Tibial artery (tissue), 4 donors: ENCODE measurements around the gene LRRC8E.

Experiments
- DNase-seq, 2 donors: peaks; one replicate each; pipeline ENCODE4 v3.0.0-alpha.2; 2019
- H3K27ac ChIP-seq, 2 donors: fragments of 200-600 bp; sonication (generic) in 1 of 2; 1 replicate in 1 of 2; 2 replicates in 1 of 2; pipeline ENCODE4 v1.5.1; 2018 to 2019; ENCODE audit warnings: mild to moderate bottlenecking in 1 of 2
- H3K27me3 ChIP-seq, 2 donors: fragments of 200-600 bp; sonication (generic) in 1 of 2; one replicate each; pipeline versions ENCODE4 v1.5.1 to v1.6.0; 2016 to 2019
- H3K36me3 ChIP-seq, 3 donors: fragments of 200-600 bp; sonication (generic) in 2 of 3; one replicate each; pipeline ENCODE4 v1.5.1; 2016 to 2019; ENCODE audit warnings: mild to moderate bottlenecking in 2 of 3
- H3K4me1 ChIP-seq, 4 donors: fragments of 200-600 bp; sonication (generic) in 2 of 4; 1 replicate in 3 of 4; 2 replicates in 1 of 4; pipeline ENCODE4 v1.5.1; 2016 to 2019
- H3K4me3 ChIP-seq, 2 donors: fragments of 200-600 bp; sonication (generic) in 1 of 2; 1 replicate in 1 of 2; 2 replicates in 1 of 2; pipeline ENCODE4 v1.5.1; 2018 to 2019; ENCODE audit warnings: mild to moderate bottlenecking in 2 of 2
- H3K9me3 ChIP-seq, 3 donors: fragments of 200-600 bp; sonication (generic) in 1 of 3; one replicate each; pipeline ENCODE4 v1.5.1; 2016 to 2019
- CTCF ChIP-seq, 2 experiments: fragments of 200-600 bp in 1 of 2; fragments of 450-650 bp in 1 of 2; IDR thresholded peaks; one replicate each; pipeline ENCODE4 v1.5.1; 2017 to 2019; ENCODE audit warnings: antibody characterized with exemption in 2 of 2, mild to moderate bottlenecking in 1 of 2, moderate library complexity in 1 of 2
- intact Hi-C: fragments of 100-400 bp; cut with DNase I; formaldehyde crosslinking; loops from one replicate; pipeline ENCODE4 v1.15.0; 2023; ENCODE audit warnings: low total_unique reads

Gene LRRC8E

GRCh38 chr19:7851623-7852500 is 36.4 kb upstream of the LRRC8E start:
- Histone ChIP-seq H3K27ac (no peak overlapping the region), H3K36me3 (peaks cover 0 to 37% (median 5%) of the 10 kb centered on the region in 3 donors), H3K4me3 (no peak overlapping the region), H3K4me1 (peaks cover 0 to 8% (median 0%) of the 10 kb centered on the region in 4 donors), H3K9me3 (no peaks in the 10 kb centered on the region), H3K27me3 (peaks cover 0 to 6% of the 10 kb centered on the region in 2 donors)
- TF ChIP-seq CTCF (IDR thresholded peaks at IDR 0.05): no peak
- intact Hi-C loops: loop anchor here (5.0 kb wide), 2 partner anchors 50 to 400 kb away; partner anchors contain the start of gene MAP2K7
- no peak for DNase-seq

GRCh38 chr19:7852851-7853769 is 35.2 kb upstream of the LRRC8E start:
- H3K27ac ChIP-seq: no peak overlapping the region
- H3K27me3 ChIP-seq: peaks cover 0 to 10% of the 10 kb centered on the region in 2 donors
- no peaks in the 10 kb centered on the region for H3K9me3 ChIP-seq
- TF ChIP-seq CTCF (IDR thresholded peaks at IDR 0.05): peak; percentile 61 to 76
- no peak overlapping the region for H3K4me3 ChIP-seq
- peaks cover 0 to 36% (median 8%) of the 10 kb centered on the region in 3 donors for H3K36me3 ChIP-seq
- intact Hi-C loops: loop anchor here (5.0 kb wide), 2 partner anchors 49 to 399 kb away; partner anchors contain the start of gene MAP2K7
- H3K4me1 ChIP-seq: peaks cover 0 to 8% (median 0%) of the 10 kb centered on the region in 4 donors
- DNase-seq: no peak

GRCh38 chr19:7853770-7854128 is 34.6 kb upstream of the LRRC8E start:
- Histone ChIP-seq H3K27me3 (peaks cover 0 to 16% of the 10 kb centered on the region in 2 donors), H3K4me3 (no peak overlapping the region), H3K36me3 (peaks cover 0 to 41% (median 14%) of the 10 kb centered on the region in 3 donors), H3K4me1 (peaks cover 0 to 8% (median 0%) of the 10 kb centered on the region in 4 donors), H3K27ac (no peak overlapping the region), H3K9me3 (no peaks in the 10 kb centered on the region)
- no peak for DNase-seq
- intact Hi-C loops: loop anchor here (5.0 kb wide), 2 partner anchors 49 to 399 kb away; partner anchors contain the start of gene MAP2K7
- TF ChIP-seq CTCF (IDR thresholded peaks at IDR 0.05): no peak

GRCh38 chr19:7855426-7856108 is 32.7 kb upstream of the LRRC8E start:
- no peak for TF ChIP-seq CTCF (IDR thresholded peaks at IDR 0.05)
- intact Hi-C loops: no loop called here
- DNase-seq: no peak

GRCh38 chr19:7856109-7856591 is 32.2 kb upstream of the LRRC8E start:
- TF ChIP-seq CTCF (IDR thresholded peaks at IDR 0.05): no peak
- Histone ChIP-seq H3K36me3 (peaks cover 0 to 55% (median 16%) of the 10 kb centered on the region in 3 donors), H3K4me3 (no peak overlapping the region), H3K4me1 (peaks cover 0 to 8% (median 0%) of the 10 kb centered on the region in 4 donors), H3K9me3 (no peaks in the 10 kb centered on the region), H3K27ac (no peak overlapping the region), H3K27me3 (peaks cover 0 to 30% of the 10 kb centered on the region in 2 donors)
- intact Hi-C loops: no loop called here
- DNase-seq: no peak

More at GRCh38 chr19:7855426-7856108, 32.7 kb upstream of the LRRC8E start:
- no peak overlapping the region for H3K4me3 ChIP-seq
- peaks cover 0 to 50% (median 16%) of the 10 kb centered on the region in 3 donors for H3K36me3 ChIP-seq
- H3K27me3 ChIP-seq: peaks cover 0 to 24% of the 10 kb centered on the region in 2 donors
- H3K9me3 ChIP-seq: no peaks in the 10 kb centered on the region
- H3K4me1 ChIP-seq: peaks cover 0 to 8% (median 0%) of the 10 kb centered on the region in 4 donors
- no peak overlapping the region for H3K27ac ChIP-seq
